GM12891 (cell line): ENCODE data around the gene PCDHGA1.

Source experiments
- DNase-seq: peaks from one replicate; pipeline ENCODE4 v3.0.0; 2011; ENCODE audit warnings: low spot score; ENCODE audit not compliant: insufficient read length
- FAIRE-seq: peaks from 2 replicates; lab custom pipeline; 2011; peaks lifted over from hg19 to GRCh38; lab: Jason Lieb, UNC
- PAX5 ChIP-seq: IDR thresholded peaks from 2 replicates; pipeline ENCODE4 v1.6.1; 2011; ENCODE audit warnings: low read length, moderate library complexity, mild to moderate bottlenecking; ENCODE audit not compliant: insufficient read depth, severe bottlenecking
- POLR2A ChIP-seq: IDR thresholded peaks from 2 replicates; pipeline ENCODE4 v1.6.1; 2011; ENCODE audit warnings: low read depth, low read length, control low read depth
- POLR2AphosphoS5 ChIP-seq: IDR thresholded peaks from 2 replicates; pipeline ENCODE4 v1.6.1; 2011; ENCODE audit warnings: low read depth, low read length, control low read depth
- POU2F2 ChIP-seq: IDR thresholded peaks from 2 replicates; pipeline ENCODE4 v1.6.1; 2011; ENCODE audit warnings: low read depth, mild to moderate bottlenecking, control low read depth, low read length, moderate library complexity
- SPI1 ChIP-seq: IDR thresholded peaks from 2 replicates; pipeline ENCODE4 v1.6.1; 2011; ENCODE audit warnings: low read depth, low read length, control low read depth
- TAF1 ChIP-seq: IDR thresholded peaks from 2 replicates; pipeline ENCODE4 v1.6.1; 2011; ENCODE audit warnings: low read depth, low read length, control low read depth

PCDHGA1 gene

DNA sequence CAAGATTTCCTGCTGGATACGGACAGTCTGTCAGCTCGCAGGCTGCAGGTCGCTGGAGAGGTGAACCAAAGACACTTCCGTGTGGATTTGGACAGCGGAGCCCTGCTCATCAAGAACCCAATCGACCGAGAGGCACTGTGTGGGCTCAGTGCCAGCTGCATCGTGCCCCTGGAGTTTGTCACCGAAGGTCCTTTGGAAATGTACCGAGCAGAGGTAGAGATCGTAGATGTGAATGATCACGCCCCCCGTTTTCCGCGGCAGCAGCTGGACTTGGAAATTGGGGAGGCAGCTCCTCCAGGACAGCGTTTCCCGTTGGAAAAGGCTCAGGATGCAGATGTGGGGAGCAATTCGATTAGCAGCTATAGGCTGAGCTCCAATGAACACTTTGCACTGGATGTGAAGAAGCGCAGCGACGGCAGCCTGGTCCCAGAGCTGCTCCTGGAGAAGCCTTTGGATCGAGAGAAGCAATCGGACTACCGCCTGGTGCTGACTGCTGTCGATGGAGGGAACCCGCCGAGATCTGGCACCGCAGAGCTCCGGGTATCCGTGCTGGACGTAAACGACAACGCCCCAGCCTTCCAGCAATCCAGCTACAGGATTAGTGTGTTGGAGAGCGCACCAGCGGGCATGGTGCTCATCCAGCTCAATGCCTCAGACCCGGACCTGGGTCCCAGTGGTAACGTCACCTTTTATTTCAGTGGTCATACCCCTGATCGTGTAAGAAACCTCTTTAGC lies 155.2 kb downstream of the PCDHGA1 start:
- DNase-seq (no peak), FAIRE-seq (peak; percentile 50)
- TF ChIP-seq SPI1 = no peak
- TF ChIP-seq PAX5 = no peak
- TF ChIP-seq TAF1 = no peak

- FAIRE-seq = no peak
- DNase-seq = no peak
- TF ChIP-seq SPI1 (no peak), TAF1 (no peak), POLR2AphosphoS5 (no peak), POU2F2 (no peak), POLR2A (no peak), PAX5 (no peak)
These were observed 155.8 kb downstream of the PCDHGA1 start for GRCh38 chr5:141486091-141486490.

DNA sequence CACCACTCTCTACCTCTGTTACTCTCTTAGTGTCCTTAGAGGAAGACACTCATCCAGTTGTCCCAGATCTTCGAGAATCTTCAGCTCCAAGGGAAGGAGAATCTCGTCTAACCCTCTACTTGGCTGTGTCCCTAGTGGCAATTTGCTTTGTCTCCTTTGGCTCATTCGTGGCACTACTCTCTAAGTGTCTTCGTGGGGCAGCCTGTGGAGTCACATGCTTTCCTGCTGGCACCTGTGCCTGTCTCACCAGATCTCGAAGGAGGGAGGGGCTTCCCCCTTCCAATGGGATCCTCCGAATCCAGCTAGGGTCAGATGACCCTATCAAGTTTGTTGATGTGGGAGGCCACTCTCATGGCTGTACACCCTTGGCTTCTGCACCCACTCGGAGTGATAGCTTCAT lies 156.8 kb downstream of the PCDHGA1 start:
- TF ChIP-seq SPI1 (no peak), PAX5 (no peak), POLR2A (no peak), POLR2AphosphoS5 (no peak), TAF1 (no peak), POU2F2 (no peak)
- no peak for DNase-seq
- no peak for FAIRE-seq

DNA sequence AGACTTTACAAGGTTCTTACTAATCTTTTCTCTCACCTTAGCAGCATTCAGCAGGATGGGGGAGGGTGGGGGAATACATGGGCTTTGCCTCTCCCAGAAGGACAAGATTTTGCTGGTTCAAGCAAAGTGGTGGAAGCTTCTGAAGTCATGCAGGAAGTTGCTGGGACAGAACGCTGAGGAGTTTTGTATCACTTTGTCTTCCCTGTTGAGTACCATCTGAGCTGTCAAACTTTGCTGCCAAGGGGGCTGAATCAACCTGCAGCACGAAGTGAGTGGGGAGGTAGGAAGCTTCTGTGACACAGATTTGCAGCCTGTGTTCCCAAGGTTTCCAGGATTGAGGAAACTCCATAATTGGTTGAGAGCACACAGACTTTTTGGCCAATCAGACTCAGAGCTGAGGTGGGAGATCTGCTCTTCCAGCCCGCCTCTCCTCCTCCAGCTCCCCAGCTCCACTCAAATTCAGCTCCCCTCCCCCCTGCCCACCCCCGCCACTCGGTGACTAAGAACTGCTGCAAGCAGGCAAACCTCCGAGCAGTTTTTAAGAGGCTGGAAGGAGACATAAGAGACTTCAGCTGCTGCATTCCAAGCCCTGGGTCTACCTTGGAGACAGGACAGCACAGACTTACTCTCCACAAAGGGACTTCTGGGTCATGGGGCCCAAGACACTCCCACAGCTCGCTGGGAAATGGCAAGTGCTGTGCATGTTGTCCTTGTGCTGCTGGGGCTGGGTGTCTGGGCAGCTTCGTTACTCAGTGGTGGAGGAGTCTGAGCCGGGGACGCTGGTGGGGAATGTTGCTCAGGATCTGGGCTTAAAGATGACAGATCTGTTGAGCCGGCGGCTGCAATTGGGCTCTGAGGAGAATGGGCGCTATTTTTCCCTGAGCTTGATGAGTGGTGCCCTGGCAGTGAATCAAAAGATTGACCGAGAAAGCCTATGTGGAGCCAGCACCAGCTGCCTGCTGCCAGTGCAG lies 158.6 kb downstream of the PCDHGA1 start, which contains the start of gene PCDHGC5:
Gene PCDHGC5, plus strand, starts transcription at position 491 of the 971 bp plus-strand sequence. Its CDS starts 160 bp downstream, at position 651.
- DNase-seq (no peak), FAIRE-seq (no peak)
- TF ChIP-seq POLR2AphosphoS5 = no peak
- no peak for TF ChIP-seq SPI1
- TF ChIP-seq POU2F2 = no peak
- TF ChIP-seq POLR2A = no peak
- TF ChIP-seq PAX5 = no peak
- TF ChIP-seq TAF1 = no peak

- no peak for FAIRE-seq
- no peak for TF ChIP-seq TAF1
- DNase-seq = no peak
These were observed 159.5 kb downstream of the PCDHGA1 start for GRCh38 chr5:141489841-141490240.

DNA sequence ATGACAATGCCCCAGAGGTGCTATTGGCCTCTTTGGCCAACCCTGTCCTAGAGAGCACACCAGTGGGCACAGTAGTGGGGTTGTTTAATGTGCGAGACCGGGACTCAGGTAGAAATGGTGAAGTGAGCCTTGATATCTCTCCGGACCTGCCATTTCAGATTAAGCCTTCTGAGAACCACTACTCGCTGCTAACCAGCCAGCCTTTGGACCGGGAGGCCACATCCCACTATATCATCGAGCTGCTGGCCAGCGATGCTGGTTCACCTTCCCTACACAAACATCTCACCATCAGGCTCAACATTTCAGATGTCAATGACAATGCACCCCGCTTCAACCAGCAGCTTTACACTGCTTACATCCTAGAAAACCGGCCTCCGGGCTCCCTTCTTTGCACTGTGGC lies 160.0 kb downstream of the PCDHGA1 start:
- no peak for TF ChIP-seq POU2F2
- no peak for TF ChIP-seq PAX5
- no peak for TF ChIP-seq TAF1
- TF ChIP-seq SPI1 = no peak
- no peak for TF ChIP-seq POLR2AphosphoS5
- TF ChIP-seq POLR2A = no peak
- FAIRE-seq = peak; percentile 16
- DNase-seq = no peak

GRCh38 chr5:141490771-141491170 lies 160.5 kb downstream of the PCDHGA1 start:
- TF ChIP-seq TAF1 = no peak
- no peak for TF ChIP-seq POU2F2
- no peak for TF ChIP-seq POLR2AphosphoS5
- no peak for TF ChIP-seq POLR2A
- no peak for TF ChIP-seq SPI1
- no peak for TF ChIP-seq PAX5
- FAIRE-seq = peak; percentile 43

GRCh38 chr5:141491323-141492167 lies 161.2 kb downstream of the PCDHGA1 start:
- TF ChIP-seq PAX5 (no peak), TAF1 (no peak), POLR2AphosphoS5 (no peak), POLR2A (no peak), POU2F2 (no peak), SPI1 (no peak)
- DNase-seq = no peak
- FAIRE-seq = peak; percentile 63

More at GRCh38 chr5:141490771-141491170, 160.5 kb downstream of the PCDHGA1 start:
- no peak for DNase-seq

GRCh38 chr5:141492168-141492885 lies 162.0 kb downstream of the PCDHGA1 start:
- peak; percentile 97 for FAIRE-seq
- no peak for TF ChIP-seq PAX5
- TF ChIP-seq SPI1 = peak; percentile 50; the same call in 1 of the 2 replicates
- DNase-seq = no peak
